ENCODE data around the gene KRTAP16-1. TPM values are rescaled to one million over a fixed set of nuclear protein-coding genes. Genes with fewer than 3 reads are reported as not detected.

Gene KRTAP16-1
- total and polyA plus RNA-seq, 5 donors: not detected

GRCh38 chr17:41265078-41265477 is 44.0 kb downstream of the KRTAP16-1 start, which contains the start of gene KRTAP9-6:
Gene KRTAP9-6, plus strand, starts transcription at chr17:41265378. Its CDS starts 0 bp downstream, at chr17:41265378.
- intact Hi-C loops (cut with DNase I): no loop called here
- no peak within 1 kb of the TSS for H3K4me3 ChIP-seq (ENCODE audit: low read length)
- H3K27me3 ChIP-seq (ENCODE audit: control insufficient read depth, insufficient read depth): no peaks in the 10 kb centered on the region
- H3K9me3 ChIP-seq (ENCODE audit: control insufficient read depth, low read length): no peaks in the 10 kb centered on the region
- DNase-seq (no peak), ATAC-seq (no peak)
- H3K27ac ChIP-seq (ENCODE audit: low read length): no peak within 1 kb of the TSS
- WGBS: 35% methylated on average over 2 of the region's 2 CpGs
- no peaks in the 10 kb centered on the region for H3K4me1 ChIP-seq (ENCODE audit: control insufficient read depth, insufficient read depth, low read length)

DNA sequence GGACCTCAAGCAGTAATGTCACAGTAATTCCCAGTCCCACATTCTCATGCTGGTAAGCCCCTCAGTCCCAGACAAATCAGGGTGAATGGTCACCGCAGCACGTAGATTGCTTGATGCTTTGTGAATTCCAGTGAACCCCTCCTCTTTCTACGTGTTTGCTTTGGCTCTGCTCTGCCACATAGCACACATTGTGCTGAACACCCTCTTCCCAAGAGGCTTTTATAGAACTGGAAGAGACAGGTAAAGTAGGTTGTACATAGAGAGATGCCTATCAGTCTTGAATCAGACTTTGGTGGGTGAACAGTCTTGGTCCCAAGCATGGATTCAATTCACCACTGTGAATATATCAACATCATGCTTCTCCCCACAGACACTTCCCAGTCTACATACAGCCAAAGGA is 44.5 kb downstream of the KRTAP16-1 start:
- DNase-seq: no peak
- ATAC-seq: no peak
- no peak overlapping the region for H3K4me3 ChIP-seq (ENCODE audit: low read length)
- 73% methylated on average over 3 of the region's 3 CpGs for WGBS
- intact Hi-C loops (cut with DNase I): no loop called here
- H3K4me1 ChIP-seq (ENCODE audit: control insufficient read depth, insufficient read depth, low read length): no peaks in the 10 kb centered on the region
- H3K9me3 ChIP-seq (ENCODE audit: control insufficient read depth, low read length): no peaks in the 10 kb centered on the region
- H3K27me3 ChIP-seq (ENCODE audit: control insufficient read depth, insufficient read depth): no peaks in the 10 kb centered on the region
- H3K27ac ChIP-seq (ENCODE audit: low read length): no peak overlapping the region

GRCh38 chr17:41263212-41263611 is 45.9 kb downstream of the KRTAP16-1 start:
- DNase-seq (no peak), ATAC-seq (no peak)
- WGBS: 78% methylated on average over 2 of the region's 2 CpGs
- Histone ChIP-seq H3K4me3 (ENCODE audit: low read length) (no peak overlapping the region), H3K4me1 (ENCODE audit: control insufficient read depth, insufficient read depth, low read length) (no peaks in the 10 kb centered on the region), H3K27ac (ENCODE audit: low read length) (no peak overlapping the region), H3K9me3 (ENCODE audit: control insufficient read depth, low read length) (no peaks in the 10 kb centered on the region), H3K27me3 (ENCODE audit: control insufficient read depth, insufficient read depth) (no peaks in the 10 kb centered on the region)
- intact Hi-C loops (cut with DNase I): no loop called here

DNA sequence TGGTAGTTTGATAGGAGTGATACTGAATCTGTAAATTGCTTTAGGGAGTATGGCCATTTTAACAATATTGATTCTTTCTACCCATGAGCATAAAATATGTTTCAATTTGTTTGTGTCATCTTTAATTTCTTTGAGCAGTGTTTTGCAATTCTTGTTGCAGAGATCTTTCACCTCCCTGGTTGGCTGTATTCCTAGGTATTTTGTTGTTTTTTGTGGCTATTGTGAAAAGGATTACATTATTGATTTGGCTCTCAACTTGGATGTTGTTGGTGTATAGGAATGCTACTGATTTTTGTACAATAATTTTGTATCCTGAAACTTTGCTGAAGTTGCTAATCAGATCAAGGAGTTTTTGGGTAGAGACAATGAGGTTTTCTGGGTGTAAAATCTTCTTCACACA is 50.7 kb downstream of the KRTAP16-1 start:
- H3K9me3 ChIP-seq (ENCODE audit: control insufficient read depth, low read length): no peaks in the 10 kb centered on the region
- no peaks in the 10 kb centered on the region for H3K4me1 ChIP-seq (ENCODE audit: control insufficient read depth, insufficient read depth, low read length)
- no peaks in the 10 kb centered on the region for H3K27me3 ChIP-seq (ENCODE audit: control insufficient read depth, insufficient read depth)
- no peak overlapping the region for H3K27ac ChIP-seq (ENCODE audit: low read length)
- intact Hi-C loops (cut with DNase I): no loop called here
- no peak for DNase-seq
- H3K4me3 ChIP-seq (ENCODE audit: low read length): no peak overlapping the region
- ATAC-seq: no peak

Other genes with a start within 250 kb of the KRTAP16-1 start
Only the 30 nearest of the 36 such genes appear.
- not detected for gene KRTAP4-16, start 207.1 kb downstream of the KRTAP16-1 start, total RNA-seq
- gene KRTAP4-16, start 207.1 kb downstream of the KRTAP16-1 start, polyA plus RNA-seq: not detected
- not detected for gene KRTAP4-9, start 203.9 kb downstream of the KRTAP16-1 start, total RNA-seq
- not detected for gene KRTAP4-9, start 203.9 kb downstream of the KRTAP16-1 start, polyA plus RNA-seq
- not detected for gene KRTAP4-11, start 190.9 kb downstream of the KRTAP16-1 start, total RNA-seq
- gene KRTAP4-11, start 190.9 kb downstream of the KRTAP16-1 start, polyA plus RNA-seq: not detected
- not detected for gene KRTAP4-12, start 185.1 kb downstream of the KRTAP16-1 start, total RNA-seq
- not detected for gene KRTAP4-12, start 185.1 kb downstream of the KRTAP16-1 start, polyA plus RNA-seq
- gene KRTAP4-6, start 168.8 kb downstream of the KRTAP16-1 start, total RNA-seq: not detected
- gene KRTAP4-6, start 168.8 kb downstream of the KRTAP16-1 start, polyA plus RNA-seq: not detected
- gene KRTAP4-5, start 159.5 kb downstream of the KRTAP16-1 start, total RNA-seq: not detected
- gene KRTAP4-5, start 159.5 kb downstream of the KRTAP16-1 start, polyA plus RNA-seq: not detected
- gene KRTAP4-4, start 148.6 kb downstream of the KRTAP16-1 start, total RNA-seq: not detected
- gene KRTAP4-4, start 148.6 kb downstream of the KRTAP16-1 start, polyA plus RNA-seq: not detected
- not detected for gene KRTAP4-3, start 141.1 kb downstream of the KRTAP16-1 start, total RNA-seq
- not detected for gene KRTAP4-3, start 141.1 kb downstream of the KRTAP16-1 start, polyA plus RNA-seq
- gene KRTAP4-2, start 131.1 kb downstream of the KRTAP16-1 start, total RNA-seq: not detected
- not detected for gene KRTAP4-2, start 131.1 kb downstream of the KRTAP16-1 start, polyA plus RNA-seq
- gene KRTAP4-1, start 124.4 kb downstream of the KRTAP16-1 start, total RNA-seq: not detected
- gene KRTAP4-1, start 124.4 kb downstream of the KRTAP16-1 start, polyA plus RNA-seq: not detected
- not detected for gene KRTAP9-1, start 119.4 kb downstream of the KRTAP16-1 start, total RNA-seq
- gene KRTAP9-1, start 119.4 kb downstream of the KRTAP16-1 start, polyA plus RNA-seq: not detected
- gene KRTAP9-2, start 82.7 kb downstream of the KRTAP16-1 start, total RNA-seq: not detected
- not detected for gene KRTAP9-2, start 82.7 kb downstream of the KRTAP16-1 start, polyA plus RNA-seq
- not detected for gene KRTAP9-3, start 76.9 kb downstream of the KRTAP16-1 start, total RNA-seq
- gene KRTAP9-3, start 76.9 kb downstream of the KRTAP16-1 start, polyA plus RNA-seq: not detected
- gene KRTAP9-8, start 71.3 kb downstream of the KRTAP16-1 start, total RNA-seq: not detected
- gene KRTAP9-8, start 71.3 kb downstream of the KRTAP16-1 start, polyA plus RNA-seq: not detected
- gene KRTAP9-4, start 59.6 kb downstream of the KRTAP16-1 start, total RNA-seq: not detected
- not detected for gene KRTAP9-4, start 59.6 kb downstream of the KRTAP16-1 start, polyA plus RNA-seq
- gene KRTAP9-9, start 53.9 kb downstream of the KRTAP16-1 start, total RNA-seq: not detected
- gene KRTAP9-9, start 53.9 kb downstream of the KRTAP16-1 start, polyA plus RNA-seq: not detected
- gene KRTAP9-6, start 43.9 kb downstream of the KRTAP16-1 start, total RNA-seq: not detected
- gene KRTAP9-6, start 43.9 kb downstream of the KRTAP16-1 start, polyA plus RNA-seq: not detected
- gene KRTAP9-7, start 33.6 kb downstream of the KRTAP16-1 start, total RNA-seq: not detected
- not detected for gene KRTAP9-7, start 33.6 kb downstream of the KRTAP16-1 start, polyA plus RNA-seq
- not detected for gene KRTAP29-1, start 6.5 kb downstream of the KRTAP16-1 start, total RNA-seq
- gene KRTAP29-1, start 6.5 kb downstream of the KRTAP16-1 start, polyA plus RNA-seq: not detected
- gene KRTAP17-1, start 6.4 kb upstream of the KRTAP16-1 start, total RNA-seq: not detected
- not detected for gene KRTAP17-1, start 6.4 kb upstream of the KRTAP16-1 start, polyA plus RNA-seq
- gene KRT33A, start 41.5 kb upstream of the KRTAP16-1 start, total RNA-seq: not detected
- gene KRT33A, start 41.5 kb upstream of the KRTAP16-1 start, polyA plus RNA-seq: not detected
- not detected for gene KRT33B, start 60.5 kb upstream of the KRTAP16-1 start, total RNA-seq
- not detected for gene KRT33B, start 60.5 kb upstream of the KRTAP16-1 start, polyA plus RNA-seq
- not detected for gene KRT34, start 73.0 kb upstream of the KRTAP16-1 start, total RNA-seq
- gene KRT34, start 73.0 kb upstream of the KRTAP16-1 start, polyA plus RNA-seq: not detected
- not detected for gene KRT31, start 88.3 kb upstream of the KRTAP16-1 start, total RNA-seq
- gene KRT31, start 88.3 kb upstream of the KRTAP16-1 start, polyA plus RNA-seq: not detected
- not detected for gene KRT37, start 115.3 kb upstream of the KRTAP16-1 start, total RNA-seq
- not detected for gene KRT37, start 115.3 kb upstream of the KRTAP16-1 start, polyA plus RNA-seq
- gene KRT38, start 131.7 kb upstream of the KRTAP16-1 start, total RNA-seq: not detected
- not detected for gene KRT38, start 131.7 kb upstream of the KRTAP16-1 start, polyA plus RNA-seq
- gene KRT32, start 158.1 kb upstream of the KRTAP16-1 start, total RNA-seq: not detected
- not detected for gene KRT32, start 158.1 kb upstream of the KRTAP16-1 start, polyA plus RNA-seq
- not detected for gene KRT35, start 171.8 kb upstream of the KRTAP16-1 start, total RNA-seq
- not detected for gene KRT35, start 171.8 kb upstream of the KRTAP16-1 start, polyA plus RNA-seq
- gene KRT36, start 180.6 kb upstream of the KRTAP16-1 start, total RNA-seq: not detected
- gene KRT36, start 180.6 kb upstream of the KRTAP16-1 start, polyA plus RNA-seq: not detected
- gene KRT13, start 196.3 kb upstream of the KRTAP16-1 start, total RNA-seq: not detected
- gene KRT13, start 196.3 kb upstream of the KRTAP16-1 start, polyA plus RNA-seq: 2.1 TPM